Thyroid gland (tissue), 4 donors: ENCODE data around the gene SHROOM2.

Experiments
- POLR2A ChIP-seq, 2 donors: fragments of 450-650 bp; IDR thresholded peaks; one replicate each; pipeline ENCODE4 v1.6.1; 2017; ENCODE audit warnings: antibody characterized with exemption in 2 of 2, mild to moderate bottlenecking in 2 of 2, moderate library complexity in 1 of 2
- TF ChIP-seq, protein P1 (sequence below), 6 experiments: fragments of 200-600 bp in 3 of 6; fragments of 450-650 bp in 3 of 6; sonication (generic) in 3 of 6; IDR thresholded peaks; one replicate each; pipeline ENCODE4 v1.5.1; 2016 to 2019; ENCODE audit warnings: antibody characterized with exemption in 6 of 6, mild to moderate bottlenecking in 2 of 6, inconsistent platforms in 1 of 6, moderate library complexity in 1 of 6

- TF ChIP-seq, protein P1, sequence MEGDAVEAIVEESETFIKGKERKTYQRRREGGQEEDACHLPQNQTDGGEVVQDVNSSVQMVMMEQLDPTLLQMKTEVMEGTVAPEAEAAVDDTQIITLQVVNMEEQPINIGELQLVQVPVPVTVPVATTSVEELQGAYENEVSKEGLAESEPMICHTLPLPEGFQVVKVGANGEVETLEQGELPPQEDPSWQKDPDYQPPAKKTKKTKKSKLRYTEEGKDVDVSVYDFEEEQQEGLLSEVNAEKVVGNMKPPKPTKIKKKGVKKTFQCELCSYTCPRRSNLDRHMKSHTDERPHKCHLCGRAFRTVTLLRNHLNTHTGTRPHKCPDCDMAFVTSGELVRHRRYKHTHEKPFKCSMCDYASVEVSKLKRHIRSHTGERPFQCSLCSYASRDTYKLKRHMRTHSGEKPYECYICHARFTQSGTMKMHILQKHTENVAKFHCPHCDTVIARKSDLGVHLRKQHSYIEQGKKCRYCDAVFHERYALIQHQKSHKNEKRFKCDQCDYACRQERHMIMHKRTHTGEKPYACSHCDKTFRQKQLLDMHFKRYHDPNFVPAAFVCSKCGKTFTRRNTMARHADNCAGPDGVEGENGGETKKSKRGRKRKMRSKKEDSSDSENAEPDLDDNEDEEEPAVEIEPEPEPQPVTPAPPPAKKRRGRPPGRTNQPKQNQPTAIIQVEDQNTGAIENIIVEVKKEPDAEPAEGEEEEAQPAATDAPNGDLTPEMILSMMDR (IDR thresholded peaks at IDR 0.05) = no peak
- TF ChIP-seq POLR2A (IDR thresholded peaks at IDR 0.05) = no peak
Measured at GRCh38 chrX:9903146-9903545, 116.9 kb downstream of the SHROOM2 start.
